ENCODE data around the gene C1orf53.

DNA sequence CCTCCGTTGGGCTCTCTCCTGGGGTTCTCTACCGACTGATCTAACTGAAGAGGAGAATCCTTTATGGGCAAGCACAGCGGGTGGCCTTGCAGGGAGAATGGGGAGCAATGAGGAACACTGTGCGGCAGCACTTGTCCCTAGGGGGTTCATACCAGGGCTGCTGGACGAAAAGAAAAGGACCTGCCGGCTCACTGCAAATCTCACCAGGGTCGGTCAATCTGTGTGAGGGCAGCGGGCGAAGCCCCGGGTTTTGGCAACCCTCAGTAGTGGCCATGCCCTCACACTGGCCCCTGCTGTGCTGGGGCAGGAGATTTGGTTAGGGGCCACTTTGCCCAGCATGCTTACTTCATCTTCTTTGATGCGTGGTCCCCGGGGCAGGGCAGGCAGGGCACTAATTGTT, 20.6 kb downstream of the C1orf53 start:
- TF ChIP-seq, protein P1, sequence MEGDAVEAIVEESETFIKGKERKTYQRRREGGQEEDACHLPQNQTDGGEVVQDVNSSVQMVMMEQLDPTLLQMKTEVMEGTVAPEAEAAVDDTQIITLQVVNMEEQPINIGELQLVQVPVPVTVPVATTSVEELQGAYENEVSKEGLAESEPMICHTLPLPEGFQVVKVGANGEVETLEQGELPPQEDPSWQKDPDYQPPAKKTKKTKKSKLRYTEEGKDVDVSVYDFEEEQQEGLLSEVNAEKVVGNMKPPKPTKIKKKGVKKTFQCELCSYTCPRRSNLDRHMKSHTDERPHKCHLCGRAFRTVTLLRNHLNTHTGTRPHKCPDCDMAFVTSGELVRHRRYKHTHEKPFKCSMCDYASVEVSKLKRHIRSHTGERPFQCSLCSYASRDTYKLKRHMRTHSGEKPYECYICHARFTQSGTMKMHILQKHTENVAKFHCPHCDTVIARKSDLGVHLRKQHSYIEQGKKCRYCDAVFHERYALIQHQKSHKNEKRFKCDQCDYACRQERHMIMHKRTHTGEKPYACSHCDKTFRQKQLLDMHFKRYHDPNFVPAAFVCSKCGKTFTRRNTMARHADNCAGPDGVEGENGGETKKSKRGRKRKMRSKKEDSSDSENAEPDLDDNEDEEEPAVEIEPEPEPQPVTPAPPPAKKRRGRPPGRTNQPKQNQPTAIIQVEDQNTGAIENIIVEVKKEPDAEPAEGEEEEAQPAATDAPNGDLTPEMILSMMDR (IDR thresholded peaks at IDR 0.05 in 4 of 5, conservative IDR thresholded peaks at IDR 0.05 in 1 of 5), result no peak
- TF ChIP-seq POLR2A (IDR thresholded peaks at IDR 0.05), result no peak
